A549 treated with RU486 at 1 μM for 4 hours (cell line): ENCODE results near the gene VKORC1. TPM values are rescaled to one million over a fixed set of nuclear protein-coding genes. Genes with fewer than 3 reads are reported as not detected.

Experiments used
- total RNA-seq: library from RNA; stranded (reverse); fragments of 200-300 nt; extraction: Qiagen RNA extraction; gene quantifications from 5 replicates; pipeline ENCODE4 v1.2.3, GENCODE V29; 2022; ENCODE audit warnings: low read depth

The VKORC1 gene
- 101 to 142 TPM (median 140 TPM) in 5 replicates for total RNA-seq

GRCh38 chr16:31094424-31095120, at the start of gene VKORC1:
Gene VKORC1 (minus strand): TSS chr16:31094797. CDS start chr16:31094729, 68 bp downstream.

GRCh38 chr16:31135535-31136286, 41.1 kb upstream of the VKORC1 start, which contains the start of gene PRSS8:
Gene PRSS8 (minus strand): TSS chr16:31135727. CDS start chr16:31135498, 229 bp downstream.

GRCh38 chr16:31117384-31118222, 23.0 kb upstream of the VKORC1 start, which contains the start of gene KAT8:
Gene KAT8 (plus strand): TSS chr16:31117664. CDS start chr16:31117682, 18 bp downstream.

GRCh38 chr16:31108035-31108793, 13.6 kb upstream of the VKORC1 start, which contains the start of gene BCKDK:
Gene BCKDK (plus strand): TSS chr16:31108386. CDS start chr16:31109224, 838 bp downstream.

GRCh38 chr16:31088459-31089183, 6.0 kb downstream of the VKORC1 start, which contains the start of gene PRSS53:
Gene PRSS53 (minus strand): TSS chr16:31088943. CDS start chr16:31088809, 134 bp downstream.

DNA sequence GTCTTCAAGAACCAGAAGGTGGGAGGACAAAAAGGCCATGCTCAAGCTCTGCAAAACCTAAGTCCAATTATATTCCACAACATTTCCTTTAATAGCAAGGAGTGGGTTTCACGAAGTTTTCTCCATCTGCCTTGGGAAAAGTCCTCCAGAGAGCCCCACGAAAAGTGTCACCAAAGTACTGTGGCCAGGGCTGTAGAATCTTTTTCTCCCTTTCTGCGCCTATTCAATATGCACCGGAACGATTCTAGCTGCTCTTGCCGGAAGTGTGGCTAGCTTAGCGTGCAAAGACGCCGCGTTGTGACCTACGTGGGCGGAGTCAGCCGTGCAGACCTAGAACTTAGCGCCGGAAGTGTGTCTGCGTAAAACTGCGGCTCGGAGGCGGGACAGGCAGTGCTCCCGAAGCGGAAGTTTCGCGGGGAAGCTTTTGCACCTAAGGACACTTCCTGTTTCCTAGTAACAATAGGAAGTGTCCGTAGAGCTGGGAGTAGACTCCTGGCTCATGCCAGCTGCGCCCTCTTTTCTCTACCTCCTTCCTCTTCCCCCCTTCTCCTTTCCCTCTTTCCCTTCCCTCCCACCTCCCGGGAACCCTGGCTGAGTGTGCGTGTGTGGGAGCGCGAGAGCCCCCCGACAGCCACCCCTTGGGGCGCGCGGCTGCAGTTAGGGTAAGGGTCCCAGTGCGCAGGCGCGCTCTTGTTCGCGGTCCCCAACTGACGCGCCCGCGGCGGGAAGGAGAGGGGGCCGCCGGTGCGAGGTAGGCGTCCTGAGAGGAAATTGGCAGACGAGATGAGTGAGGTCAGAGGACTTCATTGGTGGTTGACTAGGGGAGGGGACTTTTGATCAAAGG, 20.4 kb downstream of the VKORC1 start, which contains the start of the genes ZNF646 and ZNF668:
Gene ZNF646 (plus strand): TSS at position 453 of the 844 bp plus-strand sequence. CDS start 1,903 bp downstream, outside the sequence.
Gene ZNF668 (minus strand): TSS at position 271 of the 844 bp plus-strand sequence. CDS start 9,781 bp downstream, outside the sequence.

Other genes starting within 250 kb of the VKORC1 start
- 26.5 to 41.9 TPM (median 38.4 TPM) in 5 replicates for gene BCL7C, start 200.7 kb downstream of the VKORC1 start, total RNA-seq
- gene CTF1, start 198.2 kb downstream of the VKORC1 start, total RNA-seq: 0.08 to 0.23 TPM (median 0.16 TPM) in 4 of 5 replicates, not detected in the other
- gene FBXL19, start 171.2 kb downstream of the VKORC1 start, total RNA-seq: 11.6 to 23.8 TPM (median 19.2 TPM) in 5 replicates
- 9.1 to 16.9 TPM (median 13.9 TPM) in 5 replicates for gene ORAI3, start 145.7 kb downstream of the VKORC1 start, total RNA-seq
- gene SETD1A, start 137.0 kb downstream of the VKORC1 start, total RNA-seq: 16.7 to 23.8 TPM (median 21.6 TPM) in 5 replicates
- gene HSD3B7, start 109.6 kb downstream of the VKORC1 start, total RNA-seq: 11.4 to 17.0 TPM (median 13.8 TPM) in 5 replicates
- gene STX1B, start 84.2 kb downstream of the VKORC1 start, total RNA-seq: 1.5 to 2.1 TPM (median 1.5 TPM) in 5 replicates
- gene STX4, start 61.2 kb downstream of the VKORC1 start, total RNA-seq: 62.9 to 80.5 TPM (median 68.1 TPM) in 5 replicates
- gene ZNF668, start 20.6 kb downstream of the VKORC1 start, total RNA-seq: 11.0 to 20.6 TPM (median 18.0 TPM) in 5 replicates
- 8.7 to 11.9 TPM (median 9.7 TPM) in 5 replicates for gene ZNF646, start 20.4 kb downstream of the VKORC1 start, total RNA-seq
- 0.61 to 1.4 TPM (median 1.1 TPM) in 5 replicates for gene PRSS53, start 5.9 kb downstream of the VKORC1 start, total RNA-seq
- 34.4 to 51.3 TPM (median 45.9 TPM) in 5 replicates for gene BCKDK, start 13.6 kb upstream of the VKORC1 start, total RNA-seq
- gene KAT8, start 22.9 kb upstream of the VKORC1 start, total RNA-seq: 33.3 to 40.2 TPM (median 36.9 TPM) in 5 replicates
- 0.26 to 0.91 TPM (median 0.28 TPM) in 5 replicates for gene PRSS8, start 40.9 kb upstream of the VKORC1 start, total RNA-seq
- 0.29 to 1.2 TPM (median 0.65 TPM) in 5 replicates for gene PRSS36, start 55.3 kb upstream of the VKORC1 start, total RNA-seq
- 501 to 589 TPM (median 572 TPM) in 5 replicates for gene FUS, start 85.3 kb upstream of the VKORC1 start, total RNA-seq
- gene PYCARD, start 108.0 kb upstream of the VKORC1 start, total RNA-seq: 27.9 to 44.1 TPM (median 37.7 TPM) in 5 replicates
- 0.02 to 0.14 TPM (median 0.05 TPM) in 5 replicates for gene TRIM72, start 119.3 kb upstream of the VKORC1 start, total RNA-seq
- gene PYDC1, start 122.3 kb upstream of the VKORC1 start, total RNA-seq: not detected in 5 replicates
- 1.9 to 2.9 TPM (median 2.1 TPM) in 5 replicates for gene ITGAM, start 165.2 kb upstream of the VKORC1 start, total RNA-seq